NCI-H69 (cell line): ENCODE results near the gene NDUFA13.

Experiments used
- DNase-seq: peaks from one replicate; lab custom pipeline; 2025; lab: John Stamatoyannopoulos, UW

Gene NDUFA13

DNA sequence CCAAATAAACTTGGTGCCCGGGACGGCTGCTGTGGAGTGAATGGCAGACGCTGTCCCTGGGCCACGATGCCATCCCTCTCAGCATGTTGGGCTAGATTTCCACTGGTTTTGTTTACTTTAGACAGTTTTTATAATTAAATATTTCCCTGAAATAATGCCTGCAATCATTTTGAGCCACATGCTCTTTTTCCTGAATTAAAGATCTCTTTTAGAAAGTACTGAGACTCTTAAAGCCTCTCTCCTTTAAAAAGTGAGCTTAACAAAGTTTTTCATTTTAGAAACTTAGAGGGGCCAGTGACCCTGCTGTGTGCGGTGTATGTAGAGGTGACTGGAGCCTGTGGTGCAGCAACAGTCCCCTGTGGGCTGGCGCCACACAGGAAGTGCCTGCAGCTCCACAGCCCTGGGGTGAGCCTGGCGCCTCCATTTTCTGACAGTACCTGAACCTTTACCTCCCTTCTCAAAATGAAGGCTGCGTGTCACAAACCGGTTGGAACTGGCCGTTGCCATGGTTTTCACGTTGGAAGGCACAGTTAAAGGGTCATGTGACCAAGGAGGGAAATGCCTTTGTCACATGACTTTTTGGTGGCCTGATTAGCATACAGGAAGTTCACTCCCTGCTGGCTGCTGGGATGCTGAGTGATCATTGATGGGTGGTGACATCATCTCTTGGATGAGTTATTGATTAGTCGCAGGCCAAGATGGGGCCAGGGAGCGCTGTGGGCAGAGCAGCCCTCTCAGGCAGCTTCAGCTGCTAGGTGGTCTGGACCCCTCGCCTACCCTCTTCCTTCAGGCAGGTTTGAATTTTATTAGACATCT lies 26.9 kb upstream of the NDUFA13 start:
- DNase-seq = peak; percentile 81

DNA sequence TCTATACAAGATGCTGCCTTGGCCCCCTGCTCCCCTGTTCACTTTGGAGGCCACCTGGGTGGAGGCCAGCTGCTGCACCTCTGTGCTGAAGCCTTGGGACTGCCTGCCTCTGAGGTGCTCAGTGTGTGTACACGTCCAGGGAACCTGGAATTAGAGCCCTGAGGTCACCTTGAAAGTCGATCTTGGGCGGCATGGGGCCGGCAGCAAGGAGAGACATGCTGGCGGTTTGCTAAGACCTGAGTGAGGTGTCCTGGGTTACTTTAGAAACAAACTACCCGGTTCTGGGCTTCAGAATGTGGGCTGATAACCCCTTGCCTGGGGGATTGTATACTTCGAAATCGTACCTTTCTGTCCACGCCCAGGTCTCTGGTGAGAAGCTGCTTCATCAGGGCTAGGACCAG lies 26.2 kb upstream of the NDUFA13 start:
- peak; percentile 59 for DNase-seq

DNA sequence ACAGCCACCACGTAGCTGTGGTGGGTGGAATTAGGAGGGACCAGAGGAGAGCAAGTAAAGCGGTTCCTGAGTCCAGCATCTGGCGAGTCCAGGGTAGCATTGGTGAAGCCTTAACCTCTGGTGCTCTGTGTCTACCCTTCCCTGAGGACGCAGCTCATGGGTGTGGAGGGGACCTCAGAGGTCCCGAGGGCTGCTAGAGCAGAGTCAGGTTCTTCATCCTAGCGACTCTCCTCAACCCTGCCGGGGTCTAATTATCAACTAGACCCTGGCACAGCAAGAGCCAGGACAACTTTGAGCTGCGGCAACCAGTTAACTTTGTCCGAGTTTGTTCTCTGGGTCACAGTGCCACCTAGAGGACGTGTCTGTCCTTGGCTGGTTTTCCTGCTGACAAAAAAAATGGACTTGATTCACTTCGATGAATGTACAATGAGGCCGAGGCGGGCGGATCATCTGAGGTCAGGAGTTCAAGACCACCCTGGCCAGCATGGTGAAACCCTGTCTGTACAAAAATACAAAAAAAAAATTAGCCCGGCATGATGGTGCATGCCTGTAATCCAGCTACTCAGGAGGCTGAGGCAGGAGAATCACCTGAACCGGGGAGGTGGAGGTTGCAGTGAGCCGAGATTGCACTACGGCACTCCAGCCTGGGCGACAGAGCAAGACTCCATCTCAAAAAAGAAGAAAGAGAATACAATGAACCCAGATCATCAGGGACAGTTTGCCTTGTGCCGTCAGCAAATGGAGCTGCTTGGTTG lies 25.6 kb upstream of the NDUFA13 start:
- DNase-seq = peak; percentile 78

GRCh38 chr19:19491321-19492025 lies 24.6 kb upstream of the NDUFA13 start:
- DNase-seq = no peak

DNA sequence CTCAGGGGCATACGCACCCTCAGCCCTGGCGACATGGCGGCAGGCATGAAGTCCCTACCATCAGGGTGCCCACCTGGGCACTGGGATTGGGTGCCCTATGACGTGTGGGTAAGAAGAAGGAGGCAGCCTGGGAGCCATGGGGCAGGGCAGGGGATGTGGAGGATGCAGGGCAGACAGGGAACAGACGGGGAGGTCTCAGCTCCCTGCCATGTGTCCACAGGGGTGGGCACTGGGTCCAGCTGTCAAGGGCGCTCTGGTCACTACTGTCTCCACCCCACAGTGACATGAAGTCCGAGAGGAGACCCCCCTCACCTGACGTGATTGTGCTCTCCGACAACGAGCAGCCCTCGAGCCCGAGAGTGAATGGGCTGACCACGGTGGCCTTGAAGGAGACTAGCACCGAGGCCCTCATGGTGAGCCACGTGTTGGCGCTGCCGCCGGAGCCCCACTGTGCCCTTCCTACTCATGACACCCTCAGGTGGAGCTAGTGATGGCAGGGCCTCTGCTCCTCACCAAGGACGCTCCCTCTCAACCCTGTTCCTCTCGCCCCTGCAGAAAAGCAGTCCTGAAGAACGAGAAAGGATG lies 23.9 kb upstream of the NDUFA13 start:
- DNase-seq = no peak

DNA sequence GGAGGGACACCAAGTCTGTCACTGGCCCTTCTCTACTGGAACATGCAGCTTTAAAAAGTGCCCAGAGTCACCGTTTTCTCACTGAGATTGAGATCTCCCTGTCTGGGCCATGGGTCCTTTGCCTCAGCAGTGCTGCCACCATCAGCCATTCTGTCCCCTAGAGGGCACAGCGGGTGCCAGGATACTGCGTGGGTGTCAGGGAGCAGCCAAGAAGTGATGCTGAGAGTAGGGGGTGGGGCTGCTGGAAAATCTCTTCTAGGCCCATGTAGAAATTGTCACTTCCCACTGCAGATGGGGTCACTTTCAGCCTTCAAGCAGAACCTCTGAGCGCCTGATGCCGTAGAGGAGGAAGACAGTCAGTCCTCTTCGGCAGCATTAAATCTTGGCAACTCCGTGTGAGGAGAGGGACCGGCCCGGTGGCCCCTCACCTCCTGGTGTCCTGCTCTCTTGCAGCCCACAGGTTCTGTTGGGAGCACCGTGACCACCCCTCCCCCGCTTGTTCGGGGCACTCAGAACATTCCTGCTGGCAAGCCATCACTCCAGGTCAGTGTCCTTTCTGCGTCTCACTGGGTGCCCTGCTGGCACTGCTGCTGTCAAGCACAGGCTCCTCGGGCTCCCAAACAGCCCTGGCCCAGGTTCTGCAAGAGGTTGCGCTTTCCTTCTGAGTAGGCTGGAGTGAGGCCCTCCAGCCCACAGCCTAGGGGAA lies 22.0 kb upstream of the NDUFA13 start:
- DNase-seq = no peak

GRCh38 chr19:19495614-19496603 lies 20.1 kb upstream of the NDUFA13 start:
- no peak for DNase-seq

DNA sequence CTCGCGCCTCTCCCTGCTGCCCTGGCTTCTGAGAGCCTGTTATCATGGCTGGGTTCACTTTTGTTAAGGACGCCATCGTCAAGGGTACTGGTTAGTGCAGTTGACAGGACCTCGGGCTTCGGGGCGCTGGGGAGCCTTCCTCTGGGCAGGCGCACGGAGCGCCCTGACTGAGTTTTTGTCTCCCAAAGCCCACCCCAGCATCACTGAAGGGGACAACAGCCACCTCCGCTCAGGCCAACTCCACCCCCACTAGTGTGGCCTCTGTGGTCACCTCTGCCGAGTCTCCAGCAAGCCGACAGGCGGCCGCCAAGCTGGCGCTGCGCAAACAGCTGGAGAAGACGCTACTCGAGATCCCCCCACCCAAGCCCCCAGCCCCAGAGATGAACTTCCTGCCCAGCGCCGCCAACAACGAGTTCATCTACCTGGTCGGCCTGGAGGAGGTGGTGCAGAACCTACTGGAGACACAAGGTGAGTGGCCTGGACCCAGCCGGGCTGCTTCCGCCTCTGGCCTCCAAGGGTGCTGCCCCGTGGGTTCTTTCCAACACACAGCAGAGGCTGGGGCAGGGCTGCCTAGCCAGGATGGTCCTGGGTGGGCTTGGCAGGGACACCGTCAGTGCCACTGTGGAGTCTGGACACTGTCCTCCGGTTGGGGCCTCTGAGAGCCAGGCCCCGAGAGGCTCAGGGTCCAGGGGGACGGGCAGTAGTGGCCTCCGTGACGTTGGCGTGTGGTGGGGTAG lies 17.6 kb upstream of the NDUFA13 start:
- DNase-seq = no peak

DNA sequence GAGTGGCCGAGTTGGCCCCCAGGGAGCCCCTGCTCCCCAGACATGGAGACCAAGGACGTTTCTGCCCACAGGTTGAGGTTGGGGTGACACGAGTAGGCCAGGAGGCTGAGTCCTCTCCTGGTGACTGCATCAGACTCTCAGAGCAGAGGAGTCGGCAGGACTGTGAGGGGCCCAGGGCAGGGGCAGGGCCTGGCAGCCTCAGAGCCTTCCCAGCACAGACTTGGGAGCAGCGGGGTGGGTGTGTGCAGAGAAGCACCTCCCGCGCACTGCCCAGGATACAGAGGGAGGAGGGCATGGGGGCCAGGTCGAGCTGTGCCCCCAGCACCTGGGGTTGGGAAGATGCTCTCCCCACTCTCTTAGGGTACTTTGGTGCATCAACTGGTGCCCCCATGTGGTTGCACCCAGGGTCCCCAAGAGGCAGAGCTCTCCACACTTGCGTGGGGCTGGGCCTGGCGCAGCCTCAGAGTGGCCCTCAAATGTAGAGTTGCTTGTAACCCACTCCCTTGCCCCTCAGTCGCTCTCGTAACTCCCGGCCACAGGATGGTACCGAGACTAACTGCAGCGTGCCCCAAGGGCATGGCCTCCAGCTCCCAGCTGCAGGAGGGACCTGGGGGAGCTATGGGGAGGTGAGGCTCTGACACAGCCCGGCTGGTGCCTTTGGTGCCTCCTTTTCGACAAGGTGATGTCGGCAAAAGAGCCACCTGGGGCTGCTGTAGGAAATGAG lies 16.6 kb upstream of the NDUFA13 start:
- DNase-seq = no peak

DNA sequence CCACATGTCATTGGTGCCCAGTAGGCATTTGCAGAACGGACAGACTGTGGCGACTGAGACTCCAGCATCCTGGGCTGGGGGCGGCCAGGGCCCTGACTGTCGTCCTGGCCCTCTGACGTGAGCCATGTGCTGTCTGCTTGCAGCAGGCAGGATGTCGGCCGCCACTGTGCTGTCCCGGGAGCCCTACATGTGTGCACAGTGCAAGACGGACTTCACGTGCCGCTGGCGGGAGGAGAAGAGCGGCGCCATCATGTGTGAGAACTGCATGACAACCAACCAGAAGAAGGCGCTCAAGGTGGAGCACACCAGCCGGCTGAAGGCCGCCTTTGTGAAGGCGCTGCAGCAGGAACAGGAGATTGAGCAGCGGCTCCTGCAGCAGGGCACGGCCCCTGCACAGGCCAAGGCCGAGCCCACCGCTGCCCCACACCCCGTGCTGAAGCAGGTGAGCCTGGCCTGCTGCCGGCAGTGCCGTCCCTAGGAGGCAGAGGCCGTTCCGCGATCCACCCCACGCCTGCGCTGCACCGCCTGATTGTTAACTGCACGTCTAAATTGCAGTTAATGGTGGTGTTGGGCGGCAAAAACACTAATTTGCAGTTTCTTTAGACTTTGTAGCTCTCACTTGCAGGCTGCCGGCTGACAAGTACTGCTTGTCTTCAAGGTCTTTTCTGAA lies 14.9 kb upstream of the NDUFA13 start:
- DNase-seq = no peak

DNA sequence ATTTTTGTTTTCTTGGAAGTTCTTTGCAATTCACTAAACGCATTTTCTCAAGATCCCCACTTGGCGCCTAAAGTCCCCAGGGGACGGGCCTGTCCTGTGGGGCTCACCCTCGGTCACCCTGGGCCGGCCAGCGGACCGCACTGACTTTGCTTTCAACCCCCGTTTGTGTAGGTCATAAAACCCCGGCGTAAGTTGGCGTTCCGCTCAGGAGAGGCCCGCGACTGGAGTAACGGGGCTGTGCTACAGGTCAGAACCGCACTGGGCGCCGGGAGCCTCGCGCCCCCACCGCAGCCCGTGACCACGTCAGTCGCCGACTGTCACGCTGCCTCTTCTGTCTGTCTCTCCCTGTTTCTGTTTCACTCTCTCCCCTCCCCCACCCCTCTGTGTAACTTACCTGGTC lies 14.2 kb upstream of the NDUFA13 start:
- DNase-seq = no peak

- DNase-seq = no peak
These were observed 13.7 kb upstream of the NDUFA13 start for GRCh38 chr19:19502281-19502680.

DNA sequence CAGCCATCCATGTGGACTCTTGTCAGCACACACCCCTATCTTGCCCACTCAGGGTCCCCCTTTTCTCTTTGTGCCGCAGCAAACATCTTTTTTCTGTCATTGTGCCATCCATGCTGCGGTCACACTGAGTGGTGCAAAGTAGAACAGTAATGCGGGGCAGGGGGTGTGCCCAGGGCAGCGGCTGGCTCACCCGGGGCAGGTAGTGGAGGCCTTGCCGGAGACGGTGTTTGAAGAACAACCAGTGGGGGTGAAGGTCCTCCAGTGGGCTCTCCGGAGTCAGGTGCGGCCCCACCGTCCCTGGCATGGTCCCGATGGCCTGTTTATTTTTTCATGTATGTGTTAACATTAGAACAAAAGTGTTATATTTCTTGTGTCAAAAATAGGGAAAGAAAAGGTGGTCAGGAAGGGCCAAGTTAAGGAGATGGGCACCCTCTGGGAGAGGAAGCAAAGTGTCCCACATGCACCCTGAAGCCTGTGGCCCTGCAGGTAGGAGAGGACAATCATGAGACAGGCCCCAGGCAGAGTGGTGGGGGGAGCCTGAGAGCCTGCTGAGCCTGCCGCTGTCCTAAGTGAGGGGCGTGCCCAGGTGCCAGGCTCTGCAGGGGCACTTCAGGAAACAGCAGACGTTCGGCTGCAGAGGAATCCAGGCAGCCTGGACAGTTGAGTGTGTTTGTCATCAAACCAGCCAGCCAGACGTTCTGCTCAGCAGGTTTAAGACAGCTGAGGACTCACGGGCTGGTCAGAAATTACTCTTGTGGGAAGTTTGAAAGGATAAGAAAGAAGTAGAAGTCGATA lies 13.0 kb upstream of the NDUFA13 start:
- DNase-seq = no peak

DNA sequence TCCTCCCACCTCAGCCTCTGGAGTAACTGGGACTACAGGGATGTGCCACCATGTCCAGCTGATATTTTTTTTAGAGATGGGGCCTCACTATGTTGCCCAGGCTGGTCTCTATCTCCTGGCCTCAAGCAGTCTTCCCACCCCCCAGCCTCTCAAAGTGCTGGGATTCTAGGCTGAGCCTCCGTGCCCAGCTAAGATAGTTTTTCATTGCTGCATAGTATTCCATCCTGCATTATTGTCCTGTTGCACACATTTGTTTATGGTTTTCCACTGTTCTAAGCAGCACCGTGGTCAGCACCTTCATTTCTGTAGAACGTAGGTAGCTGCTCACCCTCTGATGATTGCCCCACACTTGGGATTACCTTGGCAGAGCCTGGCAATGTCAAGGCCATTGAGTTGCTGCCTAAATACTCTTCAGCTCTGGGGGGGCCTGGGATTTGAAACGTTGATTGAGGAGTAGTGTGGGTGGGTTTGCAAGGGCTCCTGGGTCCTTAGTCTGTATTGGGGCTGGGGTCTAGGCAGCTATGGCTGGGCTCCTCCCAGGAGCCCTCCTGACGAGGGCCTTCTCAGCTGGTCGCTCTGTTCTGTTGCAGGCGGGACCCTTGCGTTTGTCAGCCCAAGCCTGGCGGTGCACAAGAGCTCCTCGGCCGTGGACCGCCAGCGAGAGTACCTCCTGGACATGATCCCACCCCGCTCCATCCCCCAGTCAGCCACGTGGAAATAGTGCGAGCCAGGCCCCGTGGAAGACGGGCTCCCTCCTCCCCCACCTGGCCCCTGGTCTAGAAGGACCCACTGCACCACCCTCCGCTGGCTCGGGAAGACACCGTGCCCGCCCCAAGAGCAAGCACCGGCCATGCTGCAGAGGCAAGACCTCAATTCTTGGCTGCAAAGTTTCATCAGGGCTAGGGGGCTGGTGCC lies 11.0 kb upstream of the NDUFA13 start:
- DNase-seq = no peak

- no peak for DNase-seq
These were observed 10.2 kb upstream of the NDUFA13 start for GRCh38 chr19:19505669-19506326.

- DNase-seq = no peak
These were observed 9.4 kb upstream of the NDUFA13 start for GRCh38 chr19:19506592-19506991.
